ENCODE data around the gene ORMDL1.

The ORMDL1 gene, protein sequence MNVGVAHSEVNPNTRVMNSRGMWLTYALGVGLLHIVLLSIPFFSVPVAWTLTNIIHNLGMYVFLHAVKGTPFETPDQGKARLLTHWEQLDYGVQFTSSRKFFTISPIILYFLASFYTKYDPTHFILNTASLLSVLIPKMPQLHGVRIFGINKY
- total RNA-seq, result 223 to 263 reads per million in 2 donors

DNA sequence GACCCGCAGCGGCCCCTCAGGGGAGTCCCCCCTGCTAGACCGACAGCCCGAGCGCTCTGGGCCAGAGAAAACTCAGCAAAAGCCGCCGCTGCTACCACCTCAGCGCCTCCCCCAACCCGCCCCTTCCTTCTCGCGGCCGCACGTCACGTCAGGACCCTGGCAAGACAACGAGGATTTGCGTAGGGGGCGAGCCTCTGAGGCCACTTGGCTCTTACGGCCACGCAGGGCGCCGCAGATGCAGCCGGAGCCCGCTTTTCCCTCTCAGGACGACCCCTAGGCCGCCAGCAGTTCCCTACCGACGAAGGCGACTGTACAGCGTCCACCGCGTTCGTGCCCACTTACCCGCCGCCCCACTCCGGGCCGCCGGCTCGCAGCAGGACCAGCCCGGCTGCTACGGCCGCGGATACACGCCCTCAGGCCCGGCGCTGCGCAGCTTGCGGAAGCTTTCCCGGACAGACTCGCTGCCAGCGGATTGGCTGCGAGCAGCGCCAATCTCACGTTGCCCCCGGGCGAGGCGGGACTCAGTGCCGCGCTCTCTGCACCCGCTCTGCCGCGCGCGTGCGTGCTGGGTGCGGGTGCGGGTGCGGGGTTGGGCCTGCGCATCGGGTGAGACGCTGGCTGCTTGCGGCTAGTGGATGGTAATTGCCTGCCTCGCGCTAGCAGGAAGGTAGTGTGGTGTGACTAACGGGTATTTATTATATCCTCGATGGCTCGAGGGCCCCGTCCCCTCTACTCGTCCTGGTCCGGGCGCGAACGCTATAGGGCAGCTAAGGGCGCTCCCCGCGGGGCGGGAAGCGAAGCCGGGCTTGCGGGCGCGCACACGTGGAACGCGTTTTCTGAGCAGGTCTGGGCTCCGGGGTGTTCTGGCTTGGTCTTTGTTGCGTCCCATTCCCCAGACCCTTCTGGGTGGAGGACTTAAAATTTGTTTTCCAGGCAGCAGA lies at the start of gene ORMDL1, which contains the start of gene PMS1:
Gene ORMDL1 (minus strand): TSS at position 413 of the 941 bp plus-strand sequence. CDS start 1,744 bp downstream, outside the sequence.
Gene PMS1 (plus strand): TSS at position 524 of the 941 bp plus-strand sequence. CDS start 7,360 bp downstream, outside the sequence.
- DNase-seq, result peak; percentile 96

DNA sequence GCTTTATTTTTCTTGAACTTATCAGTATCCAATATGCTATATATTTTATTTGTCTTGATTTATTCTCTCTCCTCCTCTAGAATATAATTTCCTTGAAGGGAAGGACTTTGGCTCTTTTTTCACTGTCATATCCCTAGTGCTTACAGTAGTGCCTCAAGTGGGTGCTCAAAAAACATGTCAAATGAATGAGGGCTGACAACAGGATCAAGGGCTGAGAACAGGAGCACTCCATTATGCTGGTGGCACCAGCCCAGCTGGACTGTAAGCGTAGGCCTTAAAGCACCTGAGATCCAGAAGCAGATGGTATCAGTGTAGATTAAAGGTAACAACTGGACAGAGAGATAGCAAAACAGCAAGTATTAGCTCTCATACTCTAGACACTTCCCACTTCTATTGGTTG lies 46.4 kb upstream of the ORMDL1 start:
- no peak for DNase-seq

DNA sequence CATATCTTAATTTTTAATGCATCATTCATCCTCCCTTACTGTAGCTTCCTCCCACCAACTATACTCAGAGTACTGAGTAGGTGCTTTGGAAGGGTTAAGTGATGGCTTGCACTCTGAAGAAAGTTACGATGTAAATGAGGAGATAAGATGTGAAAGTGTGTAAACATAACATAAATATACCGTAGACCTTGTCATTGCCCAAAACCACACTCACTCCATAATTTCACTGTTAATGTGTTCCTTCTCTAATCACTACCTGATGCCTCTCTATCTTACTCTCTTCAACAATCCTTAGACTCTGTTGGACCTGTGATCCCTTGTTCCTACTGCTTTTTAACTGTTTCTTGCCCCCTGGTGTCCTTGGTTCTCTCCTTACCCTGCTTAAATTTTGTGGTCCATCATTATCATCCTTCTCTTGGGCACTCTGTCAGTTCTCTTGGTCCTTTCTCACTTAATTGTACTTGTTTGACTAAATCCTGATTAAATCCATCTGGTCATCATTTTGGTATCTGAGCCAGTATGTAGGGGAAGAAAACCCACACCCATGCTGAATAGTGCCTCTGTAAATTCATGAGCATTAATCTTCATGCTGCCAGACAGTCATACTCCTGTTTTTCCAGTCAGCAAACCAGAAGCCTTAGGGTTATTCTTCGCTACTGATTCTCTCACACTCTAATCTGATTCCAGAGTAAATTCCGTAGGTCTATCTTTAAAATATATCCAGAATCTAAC lies 45.1 kb upstream of the ORMDL1 start:
- no peak for DNase-seq

DNA sequence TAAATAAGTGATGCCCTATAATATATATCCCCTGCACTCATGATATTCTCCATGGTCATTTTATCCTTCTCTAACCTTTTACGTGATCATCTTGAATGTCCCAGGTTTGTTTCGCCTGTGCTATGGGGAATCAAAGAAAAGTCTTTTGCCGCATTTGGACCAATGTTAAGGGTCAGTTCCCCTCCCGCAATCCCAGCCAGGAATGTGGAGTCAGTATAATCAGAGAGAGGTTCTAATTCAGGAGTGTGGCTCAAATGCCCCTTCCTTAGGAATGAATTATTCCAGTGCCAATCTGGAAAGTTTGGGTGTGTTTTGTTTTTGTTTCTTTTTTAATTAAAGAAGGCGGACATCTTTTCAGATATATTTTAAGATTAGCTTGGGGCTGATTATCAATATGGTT lies 41.9 kb upstream of the ORMDL1 start:
- no peak for DNase-seq

DNA sequence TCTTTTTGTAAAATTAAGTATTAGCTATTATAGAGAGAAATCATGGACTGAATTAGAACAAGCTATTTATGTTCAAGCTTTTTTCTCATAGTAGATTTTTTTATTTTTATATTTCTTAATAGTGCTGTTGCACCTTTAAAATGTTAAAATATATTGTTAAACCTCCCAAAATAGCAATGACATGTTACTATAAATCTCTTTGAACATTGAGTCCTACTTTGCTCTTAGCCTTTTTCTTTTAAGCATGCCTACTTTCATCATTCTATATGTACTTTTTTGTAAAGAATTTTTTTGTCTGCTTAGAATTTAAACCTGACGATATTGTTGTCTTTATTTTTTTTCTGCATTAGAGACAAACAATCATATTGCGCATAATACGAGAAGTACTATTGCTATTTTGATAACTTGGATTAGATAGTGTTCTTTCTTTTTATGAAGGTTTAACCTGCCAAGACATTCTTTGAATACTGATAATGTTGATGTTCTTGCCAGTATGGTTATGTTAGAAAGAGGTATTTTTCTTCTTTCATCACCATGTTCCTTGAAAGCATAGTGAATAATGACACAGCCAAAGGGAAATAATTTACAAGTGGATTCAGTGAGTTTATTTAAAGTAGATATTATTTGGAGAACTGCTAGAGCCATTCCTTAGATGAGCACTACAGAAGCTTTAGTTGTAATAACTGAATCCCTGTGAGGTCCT lies 40.7 kb upstream of the ORMDL1 start:
- no peak for DNase-seq

DNA sequence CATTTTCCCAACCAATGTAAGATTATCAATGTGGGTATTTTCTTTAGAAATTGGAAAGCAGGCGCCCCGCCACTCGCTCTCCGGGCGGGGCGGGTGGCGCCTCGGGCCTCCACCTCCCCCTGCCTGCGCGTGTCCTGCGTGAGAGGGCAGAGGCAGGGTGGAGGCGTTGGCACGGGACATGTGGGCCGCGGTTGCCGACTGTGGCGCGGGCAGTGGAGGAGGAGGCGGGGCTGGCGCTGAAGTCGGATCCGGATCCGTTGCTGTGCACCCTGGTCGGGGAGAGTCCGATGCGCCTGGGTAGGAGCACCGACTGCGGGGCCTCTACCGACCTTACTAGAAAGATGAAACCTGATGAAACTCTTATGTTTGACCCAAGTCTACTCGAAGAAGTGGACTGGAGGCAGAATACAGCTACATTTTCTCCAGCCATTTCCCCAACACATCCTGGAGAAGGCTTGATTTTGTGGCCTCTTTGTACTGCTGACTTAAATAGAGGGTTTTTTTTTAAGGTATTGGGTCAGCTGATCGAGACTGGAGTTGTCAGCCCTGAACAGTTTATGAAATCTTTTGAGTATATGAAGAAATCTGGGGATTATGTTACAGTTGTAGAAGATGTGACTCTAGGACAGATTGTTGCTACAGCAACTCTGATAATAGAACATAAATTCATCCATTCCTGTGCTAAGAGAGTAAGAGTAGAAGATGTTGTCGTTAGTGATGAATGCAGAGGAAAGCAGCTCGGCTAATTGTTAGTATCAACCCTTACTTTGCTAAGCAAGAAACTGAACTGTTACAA lies 38.0 kb upstream of the ORMDL1 start:
- no peak for DNase-seq

DNA sequence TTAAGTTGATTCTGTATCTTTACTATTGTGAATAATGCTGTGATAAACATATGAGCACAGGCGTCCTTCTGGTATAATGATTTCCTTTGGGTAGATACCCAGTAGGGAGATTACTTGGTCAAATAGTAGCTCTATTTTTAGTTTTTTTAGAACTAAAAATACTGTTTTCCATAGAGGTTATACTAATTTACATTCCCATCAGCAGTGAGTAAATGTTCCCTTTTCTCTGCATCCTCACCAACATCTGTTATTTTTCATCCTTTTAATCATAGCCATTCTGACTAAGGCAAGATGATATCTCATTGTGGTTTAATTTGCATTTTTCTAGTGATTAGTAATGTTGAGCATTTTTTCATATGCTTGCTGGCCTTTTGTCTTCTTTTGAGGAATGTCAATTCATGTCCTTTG lies 35.2 kb upstream of the ORMDL1 start:
- no peak for DNase-seq

DNA sequence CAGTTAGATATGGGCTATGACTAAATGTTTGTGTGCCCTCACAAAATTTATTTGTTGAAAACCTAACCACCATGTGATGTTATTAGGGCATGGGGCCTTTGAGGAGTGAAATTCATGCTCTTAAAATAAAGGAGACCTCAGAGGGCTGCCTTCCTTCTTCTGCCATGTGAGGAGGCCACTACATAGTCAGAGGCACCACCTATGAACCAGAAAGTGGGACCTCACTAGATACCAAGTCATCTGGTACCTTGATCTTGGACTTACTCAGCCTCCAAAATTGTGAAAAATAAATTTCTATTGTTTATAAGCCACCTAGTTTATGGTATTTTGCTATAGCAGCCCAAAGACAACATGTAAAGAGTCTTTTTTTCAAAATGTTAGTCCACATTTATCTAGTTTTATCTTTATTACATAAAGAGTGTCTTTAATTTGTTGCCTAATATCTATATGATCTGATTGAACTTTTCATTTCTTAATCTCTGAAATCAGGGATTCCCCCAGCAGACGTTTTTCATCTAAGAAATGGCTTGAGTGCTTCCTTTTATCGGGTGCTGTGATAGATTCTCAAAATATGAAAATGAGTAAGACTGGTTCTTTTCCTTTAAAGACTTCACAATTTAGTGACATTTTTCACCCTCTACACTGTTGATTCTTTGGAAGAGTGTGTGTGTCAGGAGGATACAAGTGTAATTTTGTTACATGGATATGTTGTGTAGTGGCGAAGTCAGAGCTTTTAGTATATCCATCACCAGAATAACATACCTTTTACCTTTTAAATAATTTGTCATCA lies 34.3 kb upstream of the ORMDL1 start:
- no peak for DNase-seq

DNA sequence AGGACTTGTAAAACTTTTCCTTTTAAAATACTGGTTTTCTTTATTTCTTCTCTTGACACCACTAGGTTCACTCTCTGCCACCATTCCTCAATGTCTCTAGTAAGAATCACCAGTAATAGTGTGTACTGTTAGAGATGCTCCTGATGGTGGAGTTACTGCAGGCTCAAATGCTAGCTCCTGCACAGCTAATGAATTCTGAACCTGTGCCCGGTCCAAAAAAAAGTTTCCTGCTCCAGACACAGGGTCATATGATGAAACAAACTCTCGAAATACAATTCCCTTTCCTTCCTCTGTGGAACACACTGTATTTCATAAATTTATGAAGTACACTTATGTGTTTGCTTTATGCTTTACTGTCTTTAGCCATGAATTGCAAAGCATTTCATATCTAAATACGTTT lies 19.3 kb upstream of the ORMDL1 start:
- DNase-seq, result no peak

DNA sequence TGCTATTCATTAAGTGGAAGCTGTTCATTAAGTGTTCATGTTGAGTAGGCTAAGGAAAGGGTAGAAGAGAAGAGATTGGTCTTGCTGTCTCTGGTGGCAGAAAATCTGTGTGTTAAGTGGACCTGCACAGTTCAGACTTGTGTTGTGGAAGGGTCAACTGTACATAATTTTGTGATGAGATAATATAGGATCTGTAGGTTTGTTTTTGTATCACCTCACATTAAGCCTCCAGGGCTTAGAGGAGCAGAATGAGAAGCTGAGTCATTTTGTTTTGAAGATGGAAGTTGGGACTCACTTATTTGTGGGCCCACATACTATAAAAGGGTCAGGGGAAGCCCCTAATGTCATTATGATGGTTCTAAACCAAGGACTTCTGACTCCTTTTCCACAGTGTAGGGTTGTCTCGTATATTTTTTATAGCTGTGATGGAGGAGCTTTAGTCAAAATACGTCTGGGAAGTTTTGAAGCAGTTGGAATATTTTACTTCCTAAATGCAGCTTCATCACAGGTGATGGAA lies 18.3 kb upstream of the ORMDL1 start:
- no peak for DNase-seq

DNA sequence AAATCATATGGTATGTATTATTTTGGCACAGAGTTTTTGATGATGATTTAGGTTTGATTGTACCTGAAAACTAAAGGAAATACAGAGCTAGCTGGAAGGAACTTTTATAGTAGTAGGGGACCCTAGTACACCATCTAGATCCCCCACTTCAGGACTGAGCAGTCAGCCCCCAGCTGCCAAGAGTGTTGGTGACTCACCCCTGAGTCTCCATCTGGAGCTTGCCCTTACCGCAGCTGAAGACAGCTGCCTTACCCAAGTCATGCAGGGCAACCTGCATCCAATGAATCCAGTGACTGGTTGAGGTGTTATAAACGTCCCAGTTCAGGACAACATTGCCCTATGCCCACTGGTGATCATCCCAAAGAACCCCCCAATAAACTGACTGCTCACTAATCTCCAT lies 15.4 kb upstream of the ORMDL1 start:
- no peak for DNase-seq

DNA sequence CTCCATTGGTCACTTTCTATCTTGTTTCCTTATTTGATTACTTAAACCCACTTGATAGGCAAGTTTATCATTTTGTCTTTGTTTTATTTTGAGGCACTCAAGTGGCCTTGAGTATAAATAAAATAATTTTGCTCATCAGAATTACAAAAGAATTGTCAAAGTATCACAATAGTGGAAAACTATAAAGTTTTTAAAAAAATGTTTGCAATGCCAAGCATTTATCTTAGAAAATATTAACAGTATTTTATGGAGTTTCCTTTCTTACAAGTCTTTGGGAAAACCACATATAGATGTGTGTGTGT lies 14.8 kb upstream of the ORMDL1 start:
- DNase-seq, result no peak

DNA sequence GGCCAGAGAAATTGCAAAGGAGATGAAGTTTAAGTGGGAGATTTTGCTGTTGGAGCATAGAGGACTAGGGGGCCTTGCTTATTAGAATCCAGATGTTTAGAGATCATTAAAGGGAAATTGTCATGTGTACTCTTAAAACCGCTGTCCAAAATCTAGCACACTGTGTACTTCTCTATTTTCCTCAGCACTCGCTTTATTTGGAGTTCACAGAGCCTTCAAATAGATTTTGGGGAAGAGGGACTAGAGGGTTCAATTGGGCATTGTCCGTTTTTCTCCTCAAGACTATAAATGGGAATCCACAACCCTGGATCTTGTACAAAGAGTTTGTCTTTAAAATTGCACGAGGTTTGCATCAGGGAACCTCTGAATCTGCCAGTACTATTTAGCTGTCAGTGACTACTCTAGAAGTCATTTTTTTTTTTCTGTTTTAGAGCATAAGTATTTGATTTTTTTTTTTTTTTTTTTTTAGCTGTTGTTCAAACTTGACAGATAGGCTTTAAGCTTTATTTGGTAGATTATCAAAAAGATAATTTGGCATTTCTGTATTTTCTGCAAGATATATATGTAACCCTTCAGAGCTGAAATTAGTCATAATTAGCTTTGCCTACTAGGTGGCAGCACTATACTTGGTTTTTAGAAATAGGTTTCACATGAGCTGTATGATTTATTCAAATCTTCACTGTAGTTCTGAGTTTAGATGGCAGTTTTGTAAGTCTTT lies 14.3 kb upstream of the ORMDL1 start:
- DNase-seq, result no peak

DNA sequence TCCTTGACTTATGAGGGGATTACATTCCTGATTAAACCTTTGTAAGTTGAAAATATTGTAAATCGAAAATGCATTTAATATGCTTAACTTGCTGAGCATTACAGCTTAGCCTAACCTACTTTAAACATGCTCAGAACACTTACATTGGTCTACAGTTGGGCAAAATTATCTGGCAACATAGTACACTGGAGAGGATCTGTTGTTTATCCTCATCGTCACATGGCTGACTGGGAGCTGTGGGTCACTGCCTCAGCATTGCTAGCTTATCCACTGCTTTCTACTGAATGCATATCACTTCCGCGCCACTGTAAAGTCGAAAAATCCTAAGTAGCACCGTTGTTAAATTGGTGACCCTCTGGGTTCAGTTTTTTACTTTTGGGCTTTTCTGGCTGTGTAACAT lies 13.8 kb upstream of the ORMDL1 start:
- DNase-seq, result no peak

DNA sequence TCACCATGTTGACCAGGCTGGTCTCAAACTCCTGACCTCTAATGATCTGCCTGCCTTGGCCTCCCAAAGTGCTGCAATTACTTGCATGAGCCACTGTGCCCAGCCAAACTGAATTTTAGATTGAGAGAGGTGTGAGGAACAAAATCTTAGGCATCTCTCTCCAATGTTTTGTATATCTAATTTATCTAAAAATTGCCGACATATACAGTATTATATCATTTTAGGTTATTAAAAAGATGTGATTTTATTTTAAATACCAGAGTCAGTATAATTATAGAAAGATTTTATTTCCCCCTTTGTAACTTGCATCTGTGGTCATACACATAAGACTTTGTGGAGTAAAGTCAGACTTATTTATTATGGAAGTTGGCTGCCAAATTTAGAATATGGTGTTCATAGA lies 10.2 kb upstream of the ORMDL1 start:
- no peak for DNase-seq

DNA sequence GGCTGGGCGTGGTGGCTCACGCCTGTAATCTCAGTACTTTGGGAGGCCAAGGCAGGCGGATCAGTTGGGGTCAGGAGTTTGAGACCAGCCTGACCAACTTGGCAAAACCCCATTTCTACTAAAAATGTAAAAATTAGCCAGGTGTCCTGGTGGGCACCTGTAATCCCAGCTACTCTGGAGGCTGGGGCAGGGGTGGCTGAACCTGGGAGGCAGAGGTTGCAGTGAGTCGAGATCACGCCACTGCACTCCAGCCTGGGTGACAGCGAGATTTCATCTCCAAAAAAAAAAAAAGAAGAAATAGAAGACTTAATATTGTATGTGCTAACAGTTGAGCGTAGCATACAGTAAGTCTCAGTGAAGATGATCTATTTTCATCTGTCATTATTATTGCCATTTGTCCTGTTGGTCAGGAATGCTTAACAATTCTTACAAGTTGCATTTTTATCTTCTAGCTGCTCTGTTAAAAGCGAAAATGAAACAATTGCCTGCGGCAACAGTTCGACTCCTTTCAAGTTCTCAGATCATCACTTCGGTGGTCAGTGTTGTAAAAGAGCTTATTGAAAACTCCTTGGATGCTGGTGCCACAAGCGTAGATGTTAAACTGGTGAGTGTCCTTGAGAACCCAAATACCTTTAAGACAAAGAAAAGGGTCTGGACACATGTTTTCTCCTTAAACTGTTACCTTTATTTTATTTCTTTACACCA lies 7.4 kb upstream of the ORMDL1 start:
- no peak for DNase-seq

DNA sequence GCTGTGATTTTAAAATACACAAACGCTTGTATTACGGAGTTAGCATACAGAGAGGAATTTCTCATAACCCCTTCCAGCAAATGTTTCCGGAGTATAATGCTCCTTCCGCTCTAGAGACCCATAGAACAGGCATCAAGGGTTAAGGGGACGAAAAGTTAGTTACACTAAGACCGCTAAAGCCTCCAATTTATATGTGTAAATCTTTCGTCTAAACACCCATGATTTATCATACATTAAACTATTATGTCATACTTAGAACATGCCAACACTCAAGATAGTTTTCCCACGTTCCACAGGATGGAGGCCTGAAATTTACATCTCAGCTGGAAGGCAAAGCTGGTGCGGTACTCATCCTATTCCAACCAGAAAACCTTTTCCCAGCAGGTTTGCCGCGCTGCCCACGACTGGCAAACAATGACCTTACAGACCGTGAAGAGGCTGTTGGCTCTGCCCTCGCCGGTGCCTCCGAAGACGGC lies 650 bp downstream of the ORMDL1 start:
- DNase-seq, result no peak

DNA sequence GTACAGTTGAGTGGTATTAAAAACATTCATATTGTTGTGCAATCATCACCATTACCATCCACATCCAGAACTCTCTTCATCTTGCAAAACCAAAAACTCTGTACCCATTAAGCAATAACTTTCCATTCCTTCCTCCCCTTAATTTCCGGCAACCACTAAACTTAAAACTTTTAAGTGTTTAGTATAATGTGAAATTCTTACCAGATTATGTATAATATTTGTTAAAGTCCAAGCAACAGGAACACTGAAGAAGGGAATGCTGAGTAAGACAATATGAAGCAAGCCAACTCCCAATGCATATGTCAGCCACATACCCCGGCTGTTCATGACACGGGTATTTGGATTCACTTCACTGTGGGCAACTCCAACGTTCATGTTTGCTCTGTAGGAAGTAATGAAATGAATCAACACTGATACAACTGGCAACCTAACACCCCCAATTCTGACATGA lies 1.9 kb downstream of the ORMDL1 start:
- no peak for DNase-seq

DNA sequence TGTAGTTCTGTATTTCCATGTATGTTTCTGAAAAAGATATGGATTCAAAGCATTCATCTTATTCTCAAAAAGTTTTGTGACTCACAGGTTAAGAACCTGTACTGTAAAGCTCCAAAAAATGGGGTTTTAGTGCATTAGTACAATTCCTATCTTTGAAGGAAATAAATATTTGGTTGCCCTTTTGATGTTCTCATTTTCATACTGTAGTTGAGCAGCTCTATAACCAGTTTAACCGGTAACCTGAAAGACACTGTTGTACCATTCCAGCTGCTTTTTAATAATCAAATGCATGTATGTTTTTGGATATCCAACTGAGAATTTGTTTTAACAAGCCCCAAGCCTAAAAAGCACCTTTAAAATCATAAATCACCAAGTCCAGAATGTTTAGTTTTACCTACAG lies 11.9 kb downstream of the ORMDL1 start:
- no peak for DNase-seq

Data from activated gamma-delta T cell (primary cell).